Measurements from ENCODE around the gene CCDC92B.

DNA sequence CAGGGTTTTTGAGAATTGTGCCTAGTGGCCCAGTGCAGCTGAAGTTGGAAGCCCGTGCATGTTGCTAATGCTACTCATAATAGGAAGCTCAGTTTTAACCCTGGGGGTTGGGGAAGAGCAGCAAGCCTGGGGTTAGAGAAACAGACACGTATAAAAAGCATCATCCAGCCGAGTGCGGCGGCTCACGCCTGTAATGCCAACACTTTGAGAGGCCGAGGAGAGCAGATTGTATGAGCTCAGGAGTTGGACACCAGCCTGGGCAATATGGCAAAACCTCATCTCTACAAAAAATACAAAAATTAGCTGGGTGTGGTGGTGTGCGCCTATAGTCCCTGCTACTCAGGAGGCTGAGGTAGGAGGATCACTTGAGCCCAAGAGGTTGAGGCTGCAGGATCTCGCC lies 35.6 kb downstream of the CCDC92B start:
- TF ChIP-seq ZC3H10 (CRISPR knock-in tag; IDR thresholded peaks at IDR 0.05) = no peak
- TF ChIP-seq ZNF565 (CRISPR knock-in tag; conservative IDR thresholded peaks at IDR 0.05; ENCODE audit: low read depth) = no peak
- no peak for TF ChIP-seq CREB5 (CRISPR knock-in tag; IDR thresholded peaks at IDR 0.05; ENCODE audit: low read depth)

Data from SK-N-SH treated with all-trans-retinoic acid at 6 μM for 48 hours (cell line).